ENCODE data around the gene RAD51B. TPM values are rescaled to one million over a fixed set of nuclear protein-coding genes. Genes with fewer than 3 reads are reported as not detected.

RAD51B gene
- total RNA-seq, 6 experiments from 2014 or later, result 2.7 to 5.8 (median 4.3) TPM

GRCh38 chr14:68514608-68515194 is 695.1 kb downstream of the RAD51B start:
- DNase-seq (no peak), ATAC-seq (no peak)
- Histone ChIP-seq H3K4me1 (peaks cover 0 to 13% (median 7%) of the 10 kb centered on the region in 4 donors), H3K36me3 (no peaks in the 10 kb centered on the region), H3K4me3 (no peak overlapping the region), H3K27me3 (no peaks in the 10 kb centered on the region), H3K27ac (no peak overlapping the region), H3K9me3 (no peaks in the 10 kb centered on the region)
- TF ChIP-seq POLR2A (IDR thresholded peaks at IDR 0.05) (no peak), CTCF (IDR thresholded peaks at IDR 0.05) (no peak)
- 84% methylated on average over 4 of the region's 4 CpGs for WGBS (ENCODE audit: insufficient coverage, low coverage, low lambda C conversion rate, missing lambda C conversion rate)
- intact Hi-C loops (cut with DNase I), result no loop called here

DNA sequence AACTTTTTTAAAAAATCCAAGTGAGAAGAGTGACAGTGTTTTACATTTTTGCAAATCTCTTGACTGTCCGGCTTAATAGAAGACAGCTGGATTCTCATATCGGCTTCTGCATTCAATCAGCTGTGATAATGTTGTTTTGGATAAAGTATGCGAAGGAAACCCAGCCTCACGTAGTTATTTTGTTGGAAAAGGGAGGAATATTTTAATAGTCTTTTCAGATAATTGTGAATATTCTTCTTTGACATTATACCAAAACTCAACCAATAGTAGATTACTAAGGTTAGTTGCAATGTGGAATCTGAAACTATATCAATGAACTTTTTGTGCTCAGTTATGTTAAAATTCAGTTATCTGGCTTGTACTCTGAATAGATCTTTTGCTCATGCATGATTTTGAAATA is 696.8 kb downstream of the RAD51B start:
- intact Hi-C loops (cut with DNase I), result no loop called here
- no peak for ATAC-seq
- no peak overlapping the region for H3K27ac ChIP-seq

DNA sequence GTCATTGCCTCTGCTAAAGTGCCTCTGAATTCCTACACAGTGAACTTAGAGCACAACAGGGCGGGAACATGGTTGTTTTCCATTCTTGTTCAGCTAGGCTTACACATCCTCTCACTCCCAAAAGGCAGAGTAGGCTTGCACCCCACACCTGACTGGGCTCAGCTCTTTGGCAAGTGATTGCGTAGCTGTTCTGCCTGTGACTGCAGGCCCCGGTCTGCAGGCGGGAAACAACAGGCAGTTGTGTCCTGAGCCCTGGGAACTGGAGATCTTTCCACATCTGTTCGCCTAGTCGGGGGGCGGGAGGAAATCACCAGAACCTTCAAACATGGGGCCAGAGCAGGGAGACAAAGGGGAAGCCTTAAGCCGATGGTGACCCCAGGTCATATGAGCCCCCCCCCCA is 698.6 kb downstream of the RAD51B start:
- no peak overlapping the region for H3K4me3 ChIP-seq
- H3K4me1 ChIP-seq, result peaks cover 3 to 48% (median 21%) of the 10 kb centered on the region in 4 donors
- WGBS (ENCODE audit: insufficient coverage, low coverage, low lambda C conversion rate, missing lambda C conversion rate), result 86% methylated on average over 1 of the region's 8 CpGs
- DNase-seq, result no peak
- peak overlapping the region in 1 of 3 donors; percentile 92 for H3K27ac ChIP-seq
- no peaks in the 10 kb centered on the region for H3K9me3 ChIP-seq
- intact Hi-C loops (cut with DNase I), result no loop called here
- H3K36me3 ChIP-seq, result no peaks in the 10 kb centered on the region
- ATAC-seq, result no peak
- H3K27me3 ChIP-seq, result no peaks in the 10 kb centered on the region
- TF ChIP-seq CTCF (IDR thresholded peaks at IDR 0.05) (no peak), POLR2A (IDR thresholded peaks at IDR 0.05) (no peak)

More for the DNA sequence above, 696.8 kb downstream of the RAD51B start:
- TF ChIP-seq POLR2A (IDR thresholded peaks at IDR 0.05) (no peak), CTCF (IDR thresholded peaks at IDR 0.05) (no peak)
- Histone ChIP-seq H3K4me1 (peaks cover 3 to 30% (median 12%) of the 10 kb centered on the region in 4 donors), H3K36me3 (no peaks in the 10 kb centered on the region), H3K9me3 (no peaks in the 10 kb centered on the region), H3K4me3 (no peak overlapping the region), H3K27me3 (no peaks in the 10 kb centered on the region)
- 71% methylated on average over 4 of the region's 4 CpGs for WGBS (ENCODE audit: insufficient coverage, low coverage, low lambda C conversion rate, missing lambda C conversion rate)
- no peak for DNase-seq

GRCh38 chr14:68518761-68519670 is 699.4 kb downstream of the RAD51B start:
- intact Hi-C loops (cut with DNase I), result no loop called here
- 45% methylated on average over 7 of the region's 7 CpGs for WGBS (ENCODE audit: insufficient coverage, low coverage, low lambda C conversion rate, missing lambda C conversion rate)
- Histone ChIP-seq H3K27ac (peak overlapping the region; percentile 58 to 92 (median 75)), H3K4me1 (peaks cover 3 to 53% (median 23%) of the 10 kb centered on the region in 4 donors), H3K9me3 (no peaks in the 10 kb centered on the region), H3K27me3 (no peaks in the 10 kb centered on the region), H3K4me3 (no peak overlapping the region), H3K36me3 (no peaks in the 10 kb centered on the region)
- TF ChIP-seq CTCF (IDR thresholded peaks at IDR 0.05) (no peak), POLR2A (IDR thresholded peaks at IDR 0.05) (no peak)
- DNase-seq, result no peak
- peak in 3 of 4 donors; percentile 11 to 66 (median 30) for ATAC-seq
